ENCODE measurements around the gene SNX33.

SNX33 gene

DNA sequence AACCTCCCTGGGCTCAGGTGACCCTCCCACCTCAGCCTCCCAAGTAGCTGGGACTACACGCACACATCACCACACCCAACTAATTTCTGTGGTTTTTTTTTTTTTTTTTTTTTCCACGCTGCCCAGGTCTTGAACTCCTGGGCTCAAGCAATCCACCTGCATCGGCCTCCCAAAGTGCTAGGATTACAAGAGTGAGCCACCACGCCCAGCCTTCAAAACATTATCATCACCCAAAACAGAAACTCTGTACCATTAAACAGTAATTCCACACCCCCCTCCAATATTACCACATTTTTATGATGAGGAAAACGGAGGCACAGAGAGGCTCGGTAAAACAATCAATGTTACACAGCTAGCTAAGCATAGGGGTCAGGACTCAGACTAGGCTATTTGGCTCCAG lies 11.7 kb upstream of the SNX33 start:
- H3K4me1 ChIP-seq (ENCODE audit: insufficient read depth, low read length, poor library complexity, severe bottlenecking) = peaks cover 27% of the 10 kb centered on the region
- no peaks in the 10 kb centered on the region for H3K9me3 ChIP-seq (ENCODE audit: insufficient read depth, low read depth, low read length)
- H3K79me2 ChIP-seq (ENCODE audit: insufficient read depth, low read length) = peaks cover 42% of the 10 kb centered on the region
- H3K36me3 ChIP-seq (ENCODE audit: insufficient read depth, low read length) = no peaks in the 10 kb centered on the region
- no peaks in the 10 kb centered on the region for H3K27me3 ChIP-seq (ENCODE audit: insufficient read depth, low read length, poor library complexity, severe bottlenecking)
- peak overlapping the region; percentile 45 for H3K4me2 ChIP-seq (ENCODE audit: low read depth, low read length, poor library complexity, severe bottlenecking)
- H3K9ac ChIP-seq (ENCODE audit: low read depth, low read length, poor library complexity, severe bottlenecking) = no peak overlapping the region
- H3F3A ChIP-seq (ENCODE audit: low read depth) = no peaks in the 10 kb centered on the region
- TF ChIP-seq EZH2phosphoT487 (IDR thresholded peaks at IDR 0.05; ENCODE audit: borderline replicate concordance) = no peak
- TF ChIP-seq, protein P1, sequence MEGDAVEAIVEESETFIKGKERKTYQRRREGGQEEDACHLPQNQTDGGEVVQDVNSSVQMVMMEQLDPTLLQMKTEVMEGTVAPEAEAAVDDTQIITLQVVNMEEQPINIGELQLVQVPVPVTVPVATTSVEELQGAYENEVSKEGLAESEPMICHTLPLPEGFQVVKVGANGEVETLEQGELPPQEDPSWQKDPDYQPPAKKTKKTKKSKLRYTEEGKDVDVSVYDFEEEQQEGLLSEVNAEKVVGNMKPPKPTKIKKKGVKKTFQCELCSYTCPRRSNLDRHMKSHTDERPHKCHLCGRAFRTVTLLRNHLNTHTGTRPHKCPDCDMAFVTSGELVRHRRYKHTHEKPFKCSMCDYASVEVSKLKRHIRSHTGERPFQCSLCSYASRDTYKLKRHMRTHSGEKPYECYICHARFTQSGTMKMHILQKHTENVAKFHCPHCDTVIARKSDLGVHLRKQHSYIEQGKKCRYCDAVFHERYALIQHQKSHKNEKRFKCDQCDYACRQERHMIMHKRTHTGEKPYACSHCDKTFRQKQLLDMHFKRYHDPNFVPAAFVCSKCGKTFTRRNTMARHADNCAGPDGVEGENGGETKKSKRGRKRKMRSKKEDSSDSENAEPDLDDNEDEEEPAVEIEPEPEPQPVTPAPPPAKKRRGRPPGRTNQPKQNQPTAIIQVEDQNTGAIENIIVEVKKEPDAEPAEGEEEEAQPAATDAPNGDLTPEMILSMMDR (conservative IDR thresholded peaks at IDR 0.05; ENCODE audit: low read length) = no peak
- peaks cover 33% of the 10 kb centered on the region for H4K20me1 ChIP-seq (ENCODE audit: insufficient read depth, low read length, poor library complexity, severe bottlenecking)
- H3K4me3 ChIP-seq (ENCODE audit: low read length, poor library complexity, severe bottlenecking) = no peak overlapping the region
- no peaks in the 10 kb centered on the region for H3K9me2 ChIP-seq (replicated peaks; ENCODE audit: low read depth, low read length)
- H2AFZ ChIP-seq (ENCODE audit: low read length) = no peak overlapping the region

DNA sequence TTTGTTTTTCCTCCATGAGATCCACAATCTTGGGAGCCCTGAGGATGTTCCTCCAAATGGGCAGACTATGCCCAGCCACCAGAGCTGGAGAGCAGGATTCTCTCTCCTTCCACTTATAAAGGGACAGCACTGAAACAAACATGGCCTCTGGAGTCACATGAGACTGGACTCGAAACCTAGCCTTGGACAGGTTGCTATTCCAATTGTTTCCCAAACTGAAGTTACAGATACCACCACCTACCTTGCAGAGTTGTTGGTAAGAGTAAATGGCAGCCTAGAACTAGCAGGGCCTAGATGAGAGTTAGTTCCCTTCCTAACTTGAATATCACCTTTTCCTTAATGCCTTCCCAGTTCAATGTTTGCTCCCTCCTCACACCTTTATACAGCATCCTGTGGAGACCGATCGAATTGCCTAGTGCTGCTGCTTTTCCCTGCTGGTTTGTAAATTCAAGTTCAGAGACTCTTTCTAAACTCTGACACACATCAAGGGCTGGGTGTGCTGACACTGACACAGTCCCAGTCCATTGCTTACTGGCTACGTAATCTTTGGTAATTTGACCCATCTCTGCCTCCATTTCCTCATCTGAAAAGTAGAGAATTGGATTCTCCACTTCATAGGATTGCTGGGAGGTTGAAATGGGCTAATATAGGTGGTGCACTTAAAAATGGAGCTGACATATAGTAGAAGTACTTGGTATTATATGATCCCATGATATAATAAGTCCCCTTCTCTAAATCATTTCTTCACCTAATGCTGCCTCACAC lies 10.3 kb upstream of the SNX33 start:
- no peaks in the 10 kb centered on the region for H3F3A ChIP-seq (ENCODE audit: low read depth)
- H3K4me1 ChIP-seq (ENCODE audit: insufficient read depth, low read length, poor library complexity, severe bottlenecking) = peaks cover 27% of the 10 kb centered on the region
- no peaks in the 10 kb centered on the region for H3K27me3 ChIP-seq (ENCODE audit: insufficient read depth, low read length, poor library complexity, severe bottlenecking)
- no peaks in the 10 kb centered on the region for H3K9me3 ChIP-seq (ENCODE audit: insufficient read depth, low read depth, low read length)
- peaks cover 33% of the 10 kb centered on the region for H4K20me1 ChIP-seq (ENCODE audit: insufficient read depth, low read length, poor library complexity, severe bottlenecking)
- peak overlapping the region; percentile 89 for H3K4me2 ChIP-seq (ENCODE audit: low read depth, low read length, poor library complexity, severe bottlenecking)
- no peaks in the 10 kb centered on the region for H3K9me2 ChIP-seq (replicated peaks; ENCODE audit: low read depth, low read length)
- H3K36me3 ChIP-seq (ENCODE audit: insufficient read depth, low read length) = no peaks in the 10 kb centered on the region
- peak overlapping the region; percentile 86 for H3K9ac ChIP-seq (ENCODE audit: low read depth, low read length, poor library complexity, severe bottlenecking)
- no peak overlapping the region for H2AFZ ChIP-seq (ENCODE audit: low read length)
- TF ChIP-seq, protein P1 (conservative IDR thresholded peaks at IDR 0.05; ENCODE audit: low read length) = no peak
- no peak for TF ChIP-seq EZH2phosphoT487 (IDR thresholded peaks at IDR 0.05; ENCODE audit: borderline replicate concordance)
- peak overlapping the region; percentile 86 for H3K4me3 ChIP-seq (ENCODE audit: low read length, poor library complexity, severe bottlenecking)
- peaks cover 42% of the 10 kb centered on the region for H3K79me2 ChIP-seq (ENCODE audit: insufficient read depth, low read length)

DNA sequence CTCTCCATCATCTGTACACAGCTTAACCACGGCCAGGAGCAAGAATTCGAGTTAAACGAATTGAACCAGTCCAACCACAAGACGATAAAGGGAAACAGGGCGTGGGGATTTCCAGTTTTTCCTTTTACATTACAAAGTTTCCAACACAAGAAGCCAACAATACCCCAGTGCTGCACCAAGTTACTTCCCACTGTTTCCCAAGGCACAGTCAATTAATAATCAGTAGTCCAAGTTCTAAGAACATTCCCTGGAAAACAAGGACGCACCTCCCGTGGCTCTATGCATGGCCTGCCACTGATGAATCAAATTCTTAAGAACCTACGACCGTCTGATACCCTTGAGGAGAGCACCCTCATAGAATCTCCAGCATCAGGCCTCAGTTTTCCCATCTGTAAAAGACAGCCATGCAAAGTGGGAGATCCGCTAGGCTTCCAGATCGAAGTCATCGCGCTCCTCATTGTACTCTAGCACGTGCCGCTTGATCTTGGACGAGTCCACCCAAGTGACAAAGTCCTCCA lies 8.5 kb upstream of the SNX33 start:
- H3K36me3 ChIP-seq (ENCODE audit: insufficient read depth, low read length) = no peaks in the 10 kb centered on the region
- TF ChIP-seq, protein P1 (conservative IDR thresholded peaks at IDR 0.05; ENCODE audit: low read length) = no peak
- no peak for TF ChIP-seq EZH2phosphoT487 (IDR thresholded peaks at IDR 0.05; ENCODE audit: borderline replicate concordance)
- no peaks in the 10 kb centered on the region for H3K9me3 ChIP-seq (ENCODE audit: insufficient read depth, low read depth, low read length)
- H3K4me1 ChIP-seq (ENCODE audit: insufficient read depth, low read length, poor library complexity, severe bottlenecking) = peaks cover 27% of the 10 kb centered on the region
- peak overlapping the region; percentile 86 for H3K4me3 ChIP-seq (ENCODE audit: low read length, poor library complexity, severe bottlenecking)
- peak overlapping the region; percentile 80 for H2AFZ ChIP-seq (ENCODE audit: low read length)
- H3K9me2 ChIP-seq (replicated peaks; ENCODE audit: low read depth, low read length) = no peaks in the 10 kb centered on the region
- peak overlapping the region; percentile 86 for H3K9ac ChIP-seq (ENCODE audit: low read depth, low read length, poor library complexity, severe bottlenecking)
- no peaks in the 10 kb centered on the region for H3F3A ChIP-seq (ENCODE audit: low read depth)
- no peaks in the 10 kb centered on the region for H3K27me3 ChIP-seq (ENCODE audit: insufficient read depth, low read length, poor library complexity, severe bottlenecking)
- H3K79me2 ChIP-seq (ENCODE audit: insufficient read depth, low read length) = peaks cover 42% of the 10 kb centered on the region
- H3K4me2 ChIP-seq (ENCODE audit: low read depth, low read length, poor library complexity, severe bottlenecking) = peak overlapping the region; percentile 89
- H4K20me1 ChIP-seq (ENCODE audit: insufficient read depth, low read length, poor library complexity, severe bottlenecking) = peaks cover 33% of the 10 kb centered on the region

All from Loucy (cell line).